Upper lobe of right lung (tissue), 1 donor: ENCODE measurements around the gene PRDM10. TPM values are rescaled to one million over a fixed set of nuclear protein-coding genes. Genes with fewer than 3 reads are reported as not detected.
A peak's percentile ranks its signal among the peaks of the same experiment; 100 is the strongest.

Experiments used
- ATAC-seq: fragments of 200-7000 bp; cut with Tn5 transposase; one replicate; pipeline ENCODE4 v1.9.1; 2020; ENCODE audit warnings: mild to moderate bottlenecking, moderate library complexity
- DNase-seq: peaks from one replicate; pipeline ENCODE4 v3.0.0-alpha.2; 2020
- H3K27ac ChIP-seq: fragments of 200-600 bp; one replicate; pipeline ENCODE4 v1.8.0; 2022
- H3K27me3 ChIP-seq: fragments of 200-600 bp; one replicate; pipeline ENCODE4 v1.8.0; 2022; ENCODE audit warnings: mild to moderate bottlenecking
- H3K36me3 ChIP-seq: fragments of 200-600 bp; one replicate; pipeline ENCODE4 v1.8.0; 2022
- H3K4me1 ChIP-seq: fragments of 200-600 bp; one replicate; pipeline ENCODE4 v1.8.0; 2022
- H3K4me3 ChIP-seq: fragments of 200-600 bp; one replicate; pipeline ENCODE4 v1.8.0; 2022; ENCODE audit warnings: mild to moderate bottlenecking
- H3K9me3 ChIP-seq: fragments of 200-600 bp; one replicate; pipeline ENCODE4 v1.8.0; 2022
- intact Hi-C: fragments of 100-400 bp; cut with DNase I; formaldehyde crosslinking; loops from one replicate; pipeline ENCODE4 v1.11.0; 2022
- total RNA-seq: library from RNA; stranded (reverse); fragmentation: NEBNext Ultra II Directional; extraction: Animal tissue kit (Norgen Biotek cat#: 25700); gene quantifications from one replicate; pipeline ENCODE4 v1.2.1, GENCODE V29; 2021
- TF ChIP-seq, protein P1 (sequence below): fragments of 200-600 bp; IDR thresholded peaks from one replicate; pipeline ENCODE4 v1.8.0; 2022; ENCODE audit warnings: antibody characterized with exemption
- donor health status: DM: no; HTN: yes; CAD: no; lungs with severe emphysema.

The PRDM10 gene
- total RNA-seq, 1 donor from 2014 or later = 15.7 TPM

- Histone ChIP-seq H3K27me3 (no peaks in the 10 kb centered on the region), H3K9me3 (no peaks in the 10 kb centered on the region), H3K4me3 (no peak overlapping the region), H3K4me1 (no peaks in the 10 kb centered on the region), H3K27ac (no peak overlapping the region), H3K36me3 (peaks cover 37% of the 10 kb centered on the region)
- intact Hi-C loops = no loop called here
- TF ChIP-seq, protein P1, sequence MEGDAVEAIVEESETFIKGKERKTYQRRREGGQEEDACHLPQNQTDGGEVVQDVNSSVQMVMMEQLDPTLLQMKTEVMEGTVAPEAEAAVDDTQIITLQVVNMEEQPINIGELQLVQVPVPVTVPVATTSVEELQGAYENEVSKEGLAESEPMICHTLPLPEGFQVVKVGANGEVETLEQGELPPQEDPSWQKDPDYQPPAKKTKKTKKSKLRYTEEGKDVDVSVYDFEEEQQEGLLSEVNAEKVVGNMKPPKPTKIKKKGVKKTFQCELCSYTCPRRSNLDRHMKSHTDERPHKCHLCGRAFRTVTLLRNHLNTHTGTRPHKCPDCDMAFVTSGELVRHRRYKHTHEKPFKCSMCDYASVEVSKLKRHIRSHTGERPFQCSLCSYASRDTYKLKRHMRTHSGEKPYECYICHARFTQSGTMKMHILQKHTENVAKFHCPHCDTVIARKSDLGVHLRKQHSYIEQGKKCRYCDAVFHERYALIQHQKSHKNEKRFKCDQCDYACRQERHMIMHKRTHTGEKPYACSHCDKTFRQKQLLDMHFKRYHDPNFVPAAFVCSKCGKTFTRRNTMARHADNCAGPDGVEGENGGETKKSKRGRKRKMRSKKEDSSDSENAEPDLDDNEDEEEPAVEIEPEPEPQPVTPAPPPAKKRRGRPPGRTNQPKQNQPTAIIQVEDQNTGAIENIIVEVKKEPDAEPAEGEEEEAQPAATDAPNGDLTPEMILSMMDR = no peak
- no peak for DNase-seq
- peak; percentile 68 for ATAC-seq
Observed at GRCh38 chr11:129910360-129910759, 92.3 kb downstream of the PRDM10 start.

GRCh38 chr11:129905402-129905801, 97.2 kb downstream of the PRDM10 start:
- no peaks in the 10 kb centered on the region for H3K9me3 ChIP-seq
- no peak for ATAC-seq
- H3K27me3 ChIP-seq = no peaks in the 10 kb centered on the region
- DNase-seq = no peak
- TF ChIP-seq, protein P1 = no peak
- H3K27ac ChIP-seq = no peak overlapping the region
- peaks cover 31% of the 10 kb centered on the region for H3K36me3 ChIP-seq
- no peak overlapping the region for H3K4me3 ChIP-seq
- H3K4me1 ChIP-seq = no peaks in the 10 kb centered on the region
- intact Hi-C loops = no loop called here

DNA sequence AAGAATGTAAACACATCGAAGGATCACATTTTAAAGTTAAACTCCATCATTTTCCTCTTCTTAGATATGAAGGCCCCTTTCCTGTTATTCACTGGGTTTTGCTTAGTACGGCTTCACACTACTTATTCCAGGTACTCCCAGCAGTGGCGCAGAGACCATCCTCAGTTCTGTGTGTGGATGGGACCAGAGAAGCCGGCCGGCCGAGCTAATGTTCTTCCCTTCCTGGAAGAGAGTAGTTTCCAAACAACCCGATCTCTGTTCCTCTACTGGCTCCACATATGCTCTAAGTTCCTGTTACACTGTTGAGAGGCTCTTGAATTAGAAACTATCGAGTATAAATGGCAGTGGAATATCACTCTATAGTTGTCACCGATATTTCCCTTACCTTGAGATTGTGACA, 106.6 kb downstream of the PRDM10 start:
- no peak for DNase-seq
- Histone ChIP-seq H3K36me3 (peaks cover 23% of the 10 kb centered on the region), H3K27me3 (no peaks in the 10 kb centered on the region), H3K27ac (peak overlapping the region; percentile 84), H3K4me1 (peaks cover 16% of the 10 kb centered on the region), H3K4me3 (peak overlapping the region; percentile 76), H3K9me3 (no peaks in the 10 kb centered on the region)
- TF ChIP-seq, protein P1 = no peak
- intact Hi-C loops = no loop called here
- ATAC-seq = peak; percentile 40

- TF ChIP-seq, protein P1 = no peak
- ATAC-seq = peak; percentile 100
- peak within 1 kb of the TSS; percentile 84 for H3K27ac ChIP-seq
- H3K4me3 ChIP-seq = peak within 1 kb of the TSS; percentile 76
- H3K36me3 ChIP-seq = peaks cover 28% of the 10 kb centered on the region
- peaks cover 16% of the 10 kb centered on the region for H3K4me1 ChIP-seq
- H3K9me3 ChIP-seq = no peaks in the 10 kb centered on the region
- H3K27me3 ChIP-seq = no peaks in the 10 kb centered on the region
- peak; percentile 94 for DNase-seq
- intact Hi-C loops = no loop called here
Observed at GRCh38 chr11:129895126-129896041, 107.3 kb downstream of the PRDM10 start, which contains the start of gene NFRKB. Gene NFRKB, minus strand, starts transcription at chr11:129895578. Its CDS starts 2,729 bp downstream, at chr11:129892849.

DNA sequence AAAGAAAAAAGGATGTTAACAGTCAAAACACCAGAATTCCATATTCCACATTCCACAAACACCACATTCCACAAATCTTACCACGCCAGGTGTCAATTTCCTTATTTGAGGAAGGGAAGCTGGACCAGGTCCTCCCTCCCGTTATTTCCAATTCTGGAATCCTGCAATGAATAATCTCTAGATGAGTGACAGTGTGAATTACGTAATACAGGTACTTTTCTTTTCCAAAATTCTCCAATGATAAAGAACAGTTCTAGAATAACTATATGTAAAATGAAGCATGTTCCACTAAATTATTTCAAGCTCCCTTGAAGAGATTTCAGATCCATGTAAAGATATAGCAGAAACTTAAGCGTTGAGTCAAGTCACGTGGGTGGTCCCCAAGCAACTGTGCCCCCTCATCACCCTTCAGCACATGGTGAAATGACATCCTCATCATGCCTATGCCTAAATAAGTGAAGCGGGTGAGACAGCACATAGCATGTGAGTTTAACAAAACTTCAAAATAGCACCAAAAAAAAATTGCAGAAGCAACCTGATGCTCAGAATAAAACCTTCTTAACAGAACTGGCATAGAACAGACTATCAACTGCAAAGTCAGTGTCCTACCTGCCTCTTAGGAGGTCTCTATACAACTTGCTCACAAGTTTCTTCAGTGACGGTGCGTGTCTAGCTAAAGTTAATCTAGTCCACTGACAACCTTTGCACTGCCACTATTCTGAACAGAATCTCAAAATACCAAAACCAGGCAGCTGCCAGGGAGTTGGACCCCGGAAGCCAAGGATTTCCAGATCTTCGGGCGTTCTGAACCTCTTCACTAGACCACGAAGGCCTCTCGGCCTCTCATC, 108.1 kb downstream of the PRDM10 start:
- Histone ChIP-seq H3K27ac (peak overlapping the region; percentile 84), H3K36me3 (peaks cover 34% of the 10 kb centered on the region), H3K27me3 (no peaks in the 10 kb centered on the region), H3K9me3 (no peaks in the 10 kb centered on the region), H3K4me3 (peak overlapping the region; percentile 76), H3K4me1 (peaks cover 16% of the 10 kb centered on the region)
- intact Hi-C loops = no loop called here
- no peak for ATAC-seq
- no peak for DNase-seq
- TF ChIP-seq, protein P1 = no peak
